HG03135 (cell line): ENCODE data around the gene TMEM170A.
"Not testable (repeated sequence)": the region's sequence is repeated elsewhere in the genome, so short reads cannot be mapped to it uniquely, and the experiment has no call there.

Experiments used
- ATAC-seq: cut with Tn5 transposase; IDR thresholded peaks from one replicate; pipeline ENCODE4 v1.9.1; 2021; ENCODE audit warnings: mild to moderate bottlenecking, moderate library complexity; ENCODE audit not compliant: unreplicated experiment

The TMEM170A gene

DNA sequence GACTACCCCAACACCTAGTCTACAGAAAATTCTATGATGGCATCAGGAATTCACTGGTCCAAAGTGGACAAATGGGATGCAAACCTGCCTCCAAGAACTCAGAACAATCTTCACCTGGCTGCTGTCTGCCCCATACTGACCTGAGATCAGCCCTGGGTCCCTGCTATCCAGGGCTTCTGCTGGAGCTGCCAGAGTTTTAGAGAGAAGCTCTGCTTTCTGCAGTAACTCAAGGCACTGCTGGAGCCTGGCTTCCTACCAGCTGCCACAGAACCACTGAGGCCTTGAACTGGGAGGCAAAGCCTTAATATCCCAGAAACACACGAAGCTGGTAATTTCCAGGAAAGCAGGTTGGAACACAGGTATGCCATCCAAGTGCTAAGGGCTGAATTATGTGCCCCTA, 7.5 kb downstream of the TMEM170A start:
- ATAC-seq, result no peak

GRCh38 chr16:75456486-75456885, 8.0 kb downstream of the TMEM170A start:
- ATAC-seq, result not testable (repeated sequence)

- no peak for ATAC-seq
Measured at GRCh38 chr16:75455677-75456076, 8.8 kb downstream of the TMEM170A start.

DNA sequence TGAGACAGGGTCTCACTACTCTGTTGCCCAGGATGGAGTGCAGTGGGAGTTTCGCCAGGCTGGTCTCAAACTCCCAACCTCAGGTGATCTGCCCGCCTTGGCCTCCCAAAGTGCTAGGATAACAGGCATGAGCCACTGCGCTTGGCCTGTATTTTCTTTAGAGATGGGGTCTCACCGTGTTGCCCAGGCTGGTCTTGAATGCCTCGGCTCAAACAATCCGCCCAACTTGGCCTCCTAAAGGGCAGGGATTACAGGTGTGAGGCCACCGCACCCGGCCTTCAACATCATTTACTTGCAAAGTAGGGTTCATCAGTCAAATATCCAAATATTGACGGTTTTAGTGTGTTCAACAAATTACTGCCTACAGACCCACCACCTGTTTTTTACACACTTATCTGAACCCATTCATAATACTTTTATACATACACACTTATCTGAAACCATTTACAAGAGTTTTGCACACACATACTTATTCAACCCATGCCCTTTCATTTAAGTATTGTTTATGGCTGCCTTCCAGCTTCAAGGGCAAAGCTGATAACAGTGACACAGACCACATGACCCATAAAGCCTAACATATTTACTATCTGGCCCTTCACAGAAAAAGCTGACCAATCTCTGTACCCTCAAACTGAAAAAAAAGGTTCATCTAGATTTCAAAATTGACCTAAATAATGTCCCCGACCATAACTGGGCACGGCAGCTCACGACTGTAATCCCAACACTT, 11.9 kb downstream of the TMEM170A start:
- no peak for ATAC-seq

GRCh38 chr16:75446416-75446815, 18.1 kb downstream of the TMEM170A start:
- ATAC-seq, result no peak

DNA sequence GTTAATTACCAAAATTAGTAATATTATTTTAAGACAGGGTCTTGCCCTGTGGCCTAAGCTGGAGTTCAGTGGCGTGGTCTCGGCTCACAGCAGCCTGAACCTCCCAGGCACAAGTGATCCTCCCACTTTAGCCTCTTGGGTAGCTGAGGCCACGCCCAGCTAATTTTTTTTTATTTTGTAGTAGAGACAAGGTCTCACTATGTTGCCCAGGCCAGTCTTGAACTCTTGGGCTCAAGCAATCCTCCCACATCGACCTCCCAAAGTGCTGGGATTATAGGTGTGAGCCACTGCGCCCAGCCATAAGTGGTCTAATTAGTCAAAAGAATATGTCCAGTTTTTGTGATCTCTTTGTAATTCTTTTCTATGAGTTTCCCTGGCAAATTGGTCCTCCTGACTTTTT, 19.2 kb downstream of the TMEM170A start:
- ATAC-seq, result no peak

DNA sequence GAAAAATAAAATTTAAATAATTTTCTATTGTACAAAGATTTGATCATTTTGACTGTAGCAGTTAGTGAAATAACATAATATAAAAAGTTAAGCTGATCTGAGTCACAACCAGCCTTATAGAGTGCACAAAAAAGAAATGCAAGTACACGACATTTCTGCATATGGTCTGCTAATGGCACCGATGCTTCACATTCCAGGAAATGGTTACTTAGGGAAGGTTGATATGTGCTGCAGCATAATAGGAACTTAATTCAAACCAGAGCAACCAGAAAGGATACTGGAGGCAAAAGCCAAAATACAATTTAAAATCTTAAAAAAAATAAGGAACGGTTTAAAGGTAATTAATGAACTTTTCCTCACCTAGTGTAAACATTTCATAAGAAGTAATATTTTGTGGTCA, 21.2 kb downstream of the TMEM170A start:
- ATAC-seq, result no peak

GRCh38 chr16:75433732-75434413, 30.6 kb downstream of the TMEM170A start:
- peak; percentile 55 for ATAC-seq

GRCh38 chr16:75432828-75433731, 31.4 kb downstream of the TMEM170A start, which contains the start of gene CFDP1:
TSS of gene CFDP1 (minus strand) at chr16:75433503. CDS start at chr16:75433352, 151 bp downstream.
- ATAC-seq, result peak; percentile 91

DNA sequence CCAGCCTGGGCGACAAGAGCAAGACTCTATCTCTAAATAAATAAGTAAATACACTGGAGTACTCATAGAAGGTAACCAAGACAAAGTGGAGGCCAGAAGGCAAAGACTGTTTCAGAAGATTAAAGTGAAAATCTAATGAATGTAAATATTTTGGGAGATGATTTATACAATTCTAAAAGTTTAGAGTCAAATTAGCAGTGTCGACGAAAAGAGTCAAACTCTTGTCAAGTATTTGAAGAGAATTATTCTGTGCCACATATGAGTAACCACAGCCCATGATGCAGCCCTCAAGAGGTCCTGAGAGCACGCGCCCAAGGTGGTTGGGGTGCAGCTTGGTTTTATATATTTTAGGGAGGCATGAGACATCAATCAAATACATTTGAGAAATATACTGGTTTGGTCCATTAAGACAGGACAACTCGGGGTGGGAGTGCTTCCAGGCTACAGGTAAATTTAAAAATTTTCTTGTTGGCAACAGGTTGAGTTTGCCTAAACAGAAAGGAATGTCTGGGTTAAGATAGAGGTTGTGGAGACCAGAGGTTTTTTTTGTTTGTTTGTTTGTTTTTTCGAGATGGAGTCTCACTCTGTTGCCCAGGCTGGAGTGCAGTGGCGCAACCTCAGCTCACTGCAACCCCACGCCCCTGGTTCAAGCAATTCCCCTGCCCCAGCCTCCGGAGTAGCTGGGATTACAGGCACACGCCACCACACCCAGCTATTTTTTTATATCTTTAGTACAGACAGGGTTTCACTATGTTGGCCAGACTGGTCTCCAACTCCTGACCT, 34.7 kb downstream of the TMEM170A start:
- ATAC-seq, result no peak

DNA sequence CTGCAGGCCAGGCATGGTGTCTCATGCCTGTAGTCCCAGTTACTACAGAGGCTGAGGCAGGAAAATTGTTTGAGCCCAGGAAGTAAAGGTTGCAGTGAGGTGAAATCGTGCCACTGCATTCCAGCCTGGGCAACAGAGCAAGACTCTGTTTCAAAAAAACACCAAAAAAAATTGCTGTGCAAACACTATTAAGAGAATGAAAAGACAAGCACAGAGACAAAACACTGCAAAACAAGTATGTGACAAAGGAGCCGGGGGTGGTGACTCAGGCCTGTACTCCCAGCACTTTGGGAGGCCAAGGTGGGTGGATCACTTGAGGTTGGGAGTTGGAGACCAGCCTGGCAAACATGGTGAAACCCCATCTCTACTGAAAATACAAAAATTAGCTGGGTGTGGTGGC, 38.0 kb downstream of the TMEM170A start:
- not testable (repeated sequence) for ATAC-seq

DNA sequence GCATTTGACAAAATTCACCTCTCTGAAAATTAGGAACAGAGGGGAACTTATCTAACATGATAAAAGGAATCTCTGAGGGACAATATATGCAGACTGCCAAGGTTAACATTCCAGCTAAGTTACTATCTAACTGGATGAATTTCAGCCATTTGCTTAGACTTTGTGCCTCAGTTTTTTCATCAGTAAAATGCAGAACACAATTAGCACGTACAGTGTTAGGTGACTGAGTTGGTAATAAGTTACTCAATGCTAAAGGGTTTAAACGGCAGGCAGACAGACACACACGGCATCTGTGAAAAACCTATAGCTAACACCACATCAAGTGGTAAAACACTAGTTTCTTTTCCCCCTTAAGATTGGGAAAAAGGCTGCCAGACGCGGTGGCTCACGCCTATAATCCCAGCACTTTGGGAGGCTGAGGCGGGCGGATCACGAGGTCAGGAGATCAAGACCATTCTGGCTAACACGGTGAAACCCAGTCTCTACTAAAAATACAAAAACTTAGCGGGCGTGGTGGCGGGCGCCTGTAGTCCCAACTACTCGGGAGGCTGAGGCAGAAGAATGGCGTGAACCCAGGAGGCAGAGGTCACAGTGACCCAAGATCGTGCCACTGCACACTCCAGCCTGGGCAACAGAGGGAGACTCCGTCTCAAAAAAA, 40.3 kb downstream of the TMEM170A start:
- ATAC-seq, result not testable (repeated sequence)

DNA sequence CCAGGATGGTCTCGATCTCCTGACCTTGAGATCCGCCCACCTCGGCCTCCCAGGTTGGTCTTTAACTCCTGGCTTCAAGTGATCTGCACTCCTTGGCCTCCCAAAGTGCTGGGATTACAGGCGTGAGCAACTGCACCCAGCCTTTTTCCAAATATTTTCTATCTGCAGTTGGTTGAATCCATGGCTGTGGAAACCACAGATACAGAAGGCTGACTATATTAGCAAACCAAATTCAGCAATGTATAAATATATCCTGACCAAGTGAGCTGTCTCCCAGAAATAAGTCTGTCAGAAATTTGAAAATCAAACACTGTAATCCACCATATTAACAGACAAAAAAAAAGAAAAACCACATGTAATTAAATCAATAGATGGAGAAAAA, 40.8 kb downstream of the TMEM170A start:
- ATAC-seq, result no peak

- ATAC-seq, result no peak
Measured at GRCh38 chr16:75421820-75422126, 42.7 kb downstream of the TMEM170A start.

DNA sequence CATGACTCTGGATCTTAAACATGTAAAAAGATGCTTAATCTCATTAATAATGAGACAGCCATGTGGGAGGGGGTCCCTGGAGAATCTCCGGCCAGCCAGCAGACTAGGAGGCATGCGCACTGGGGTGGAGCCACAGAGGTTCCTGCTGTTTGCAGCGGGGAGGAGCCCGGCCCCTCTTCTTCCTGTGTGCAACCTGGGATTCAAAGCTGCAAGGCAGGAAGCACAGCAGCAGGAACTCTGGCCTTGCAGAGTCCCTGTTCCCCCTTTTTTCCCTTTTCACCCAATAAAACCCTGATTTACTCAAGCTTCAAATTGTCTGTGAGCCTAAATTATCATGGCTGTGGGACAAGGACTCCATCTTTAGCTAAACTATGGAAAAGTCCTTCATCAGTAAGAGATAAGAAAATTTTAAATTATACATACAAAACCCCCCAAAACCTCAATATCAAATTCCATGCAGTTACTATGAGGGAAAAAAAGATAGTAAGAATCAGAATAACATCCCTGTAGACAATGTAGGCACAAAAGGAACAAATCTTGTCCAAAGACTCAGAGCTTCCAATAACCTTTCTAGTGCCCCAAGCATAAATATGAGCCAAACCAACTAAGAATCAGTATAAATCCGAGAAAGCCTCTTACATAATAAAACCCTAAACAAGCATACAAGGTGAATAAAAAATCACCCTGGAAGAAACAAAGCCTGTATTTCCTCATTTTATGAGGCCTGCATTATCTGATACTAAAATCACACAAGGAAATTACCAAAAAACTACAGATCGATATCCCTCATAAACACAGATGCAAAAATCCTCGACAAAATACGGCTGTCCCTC, 43.3 kb downstream of the TMEM170A start:
- peak; percentile 75 for ATAC-seq

DNA sequence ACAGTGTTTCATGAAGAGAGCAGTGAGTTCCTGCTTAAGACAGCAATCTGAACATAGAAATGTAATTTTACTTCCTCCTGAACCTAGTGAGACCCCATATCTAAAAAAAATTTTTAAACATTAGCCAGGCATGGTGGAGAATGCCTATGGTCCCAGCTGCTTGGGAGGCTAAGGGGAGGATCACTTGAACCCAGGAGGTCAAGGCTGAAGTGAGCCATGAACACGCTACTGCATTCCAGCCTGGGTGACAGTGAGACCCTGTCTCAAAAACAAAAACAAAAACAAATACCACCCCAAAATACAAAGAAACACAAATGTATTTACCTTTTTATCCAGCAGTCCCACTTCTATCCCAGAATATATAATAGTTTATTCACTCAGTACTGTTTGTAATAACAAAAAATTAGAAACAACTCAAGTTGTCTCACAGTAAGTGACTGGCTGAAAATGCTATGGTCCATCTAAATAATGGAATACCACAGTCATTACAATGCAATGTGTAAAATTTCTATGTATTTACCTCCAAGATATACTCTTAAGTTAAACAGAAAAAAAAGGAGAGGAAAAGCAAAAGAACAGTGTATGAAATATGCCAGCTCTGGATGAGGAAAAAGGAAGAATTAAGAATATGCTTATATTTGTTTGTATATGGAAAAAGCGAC, 47.5 kb downstream of the TMEM170A start:
- ATAC-seq, result no peak

DNA sequence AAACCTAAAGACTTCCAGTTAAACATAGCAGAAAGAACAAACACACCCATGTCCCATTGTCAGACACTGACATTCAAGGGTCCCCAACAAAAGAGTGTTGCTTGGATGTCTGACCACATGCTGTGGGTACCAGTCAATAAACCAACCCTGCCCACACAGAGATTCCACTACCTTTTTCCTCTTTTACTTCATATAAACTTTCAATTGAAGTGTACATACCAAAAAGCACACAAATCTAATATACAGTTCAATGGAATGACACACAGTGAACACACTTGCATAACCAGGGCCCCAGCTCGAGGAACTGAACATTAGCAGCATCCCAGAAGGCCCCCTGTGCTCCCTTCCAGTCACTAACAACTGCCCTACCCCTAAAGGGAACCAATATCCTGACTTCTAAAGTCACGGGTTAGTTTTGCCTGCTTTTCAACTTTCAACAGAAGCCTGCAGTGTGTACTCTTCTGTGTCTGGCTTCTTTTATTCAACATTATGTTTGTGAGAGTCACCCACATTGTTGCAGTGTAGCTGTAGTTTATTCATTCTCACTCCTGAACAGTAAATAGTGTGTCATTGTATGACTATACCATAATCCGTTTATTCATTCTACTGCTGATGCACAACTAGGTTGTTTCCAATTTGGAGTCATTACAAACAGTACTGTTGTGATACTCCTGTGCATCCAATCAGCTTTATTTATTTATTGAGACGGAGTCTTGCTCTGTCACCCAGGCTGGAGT, 49.2 kb downstream of the TMEM170A start:
- no peak for ATAC-seq

DNA sequence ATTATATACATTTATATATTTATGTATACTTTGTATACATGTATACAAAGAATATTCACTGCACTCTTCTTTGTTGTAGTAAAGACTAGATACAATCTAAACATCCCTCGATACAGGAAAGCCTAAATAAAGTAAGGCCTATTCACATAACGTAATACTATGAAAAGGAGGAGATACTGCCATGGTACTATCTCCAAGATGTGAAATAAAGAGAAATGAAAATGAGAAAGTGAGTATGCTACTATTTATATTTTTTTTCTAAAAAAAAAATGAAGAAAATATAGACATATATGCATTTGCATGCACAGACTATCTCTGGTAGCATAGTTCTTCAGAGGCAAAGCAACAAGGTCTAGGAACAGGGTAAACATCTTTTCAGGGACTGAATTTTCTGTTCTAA, 50.5 kb downstream of the TMEM170A start:
- no peak for ATAC-seq
